Motor neuron (in vitro differentiated cells): Measurements from ENCODE around the gene SETD7. TPM values are rescaled to one million over a fixed set of nuclear protein-coding genes. Genes with fewer than 3 reads are reported as not detected.

Experiments
- ATAC-seq, 8 experiments: fragments of 200-7000 bp; cut with Tn5 transposase; replicated peaks in 6 of 8; 2 replicates each; pipeline ENCODE4 v1.8.0; 2021; ENCODE audit warnings: mild to moderate bottlenecking in 8 of 8, moderate library complexity in 8 of 8
- H3K27ac ChIP-seq, 2 donors: fragments of 250-450 bp; sonication (Bioruptor Pico); 2 replicates each; pipeline ENCODE4 v1.9.0; 2021; ENCODE audit warnings: antibody characterized with exemption in 2 of 2, mild to moderate bottlenecking in 2 of 2, moderate library complexity in 1 of 2
- H3K4me1 ChIP-seq, 2 donors: fragments of 250-450 bp; sonication (Bioruptor Pico); replicated peaks in 1 of 2; 2 replicates each; pipeline ENCODE4 v1.6.1; 2021; ENCODE audit warnings: antibody characterized with exemption in 2 of 2, mild to moderate bottlenecking in 2 of 2, moderate library complexity in 1 of 2
- H3K4me3 ChIP-seq, 5 donors: fragments of 250-450 bp; sonication (Bioruptor Pico); 2 replicates each; pipeline ENCODE4 v1.9.0; 2021; ENCODE audit warnings: antibody characterized with exemption in 5 of 5, mild to moderate bottlenecking in 5 of 5, moderate library complexity in 4 of 5
- WGBS, 10 experiments: fragments of 450-650 bp; shearing (Covaris generic); methylation state at CpG; one replicate each; pipeline ENCODE4 v1.0.0; 2022; 5-methylcytosine and 5-hydroxymethylcytosine counted together
- in situ Hi-C, 9 experiments: fragments of 400-800 bp; cut with MboI; loops; one replicate each; pipeline ENCODE4 v1.15.0; 2021; ENCODE audit warnings: low sequenced_read_pairs in 9 of 9, low pct_unique_long_range_greater_than_20kb in 2 of 9; ENCODE audit not compliant: unreplicated experiment in 9 of 9
- total RNA-seq, 8 experiments: library from RNA; unstranded; fragments of 300-600 nt; gene quantifications; 2 replicates each; pipeline versions ENCODE4 v1.2.3 to v1.2.4, GENCODE V29; 2022

Gene SETD7
- total RNA-seq, 8 experiments from 2014 or later: 11.6 to 51.6 (median 32.7) TPM

- no peak for ATAC-seq
- Histone ChIP-seq H3K4me3 (no peak overlapping the region), H3K27ac (no peak overlapping the region), H3K4me1 (peaks cover 8 to 11% of the 10 kb centered on the region in 2 donors)
- in situ Hi-C loops: no loop called here
- WGBS, 10 experiments: 70 to 100% (median 100%) methylated on average over 1 to 2 of the region's 2 CpGs; no CpG with 5 or more reads in 5 of the 10 experiments
Observed at GRCh38 chr4:139563515-139563914, 7.5 kb upstream of the SETD7 start.

GRCh38 chr4:139562839-139563238 is 6.8 kb upstream of the SETD7 start:
- H3K4me1 ChIP-seq: peaks cover 10 to 11% of the 10 kb centered on the region in 2 donors
- ATAC-seq: no peak

GRCh38 chr4:139562067-139562684 is 6.2 kb upstream of the SETD7 start:
- Histone ChIP-seq H3K4me1 (peaks cover 16% of the 10 kb centered on the region in 2 donors), H3K27ac (no peak overlapping the region), H3K4me3 (no peak overlapping the region)
- ATAC-seq: no peak
- in situ Hi-C loops: no loop called here
- 17 to 83% (median 64%) methylated on average over 1 to 3 of the region's 3 CpGs; no CpG with 5 or more reads in 4 of the 10 experiments for WGBS, 10 experiments

More at GRCh38 chr4:139562839-139563238, 6.8 kb upstream of the SETD7 start:
- H3K27ac ChIP-seq: no peak overlapping the region
- H3K4me3 ChIP-seq: no peak overlapping the region
- in situ Hi-C loops: no loop called here
- WGBS, 10 experiments: 17 to 100% (median 73%) methylated on average over 1 to 3 of the region's 3 CpGs; no CpG with 5 or more reads in 5 of the 10 experiments

GRCh38 chr4:139560406-139561104 is 4.5 kb upstream of the SETD7 start:
- Histone ChIP-seq H3K27ac (no peak overlapping the region), H3K4me3 (no peak overlapping the region), H3K4me1 (peaks cover 16% of the 10 kb centered on the region in 2 donors)
- in situ Hi-C loops: no loop called here
- WGBS, 10 experiments: 17 to 83% (median 33%) methylated on average over 1 to 5 of the region's 6 CpGs; no CpG with 5 or more reads in 3 of the 10 experiments
- peak in 2 of 8 experiments; percentile 9 to 10 for ATAC-seq

GRCh38 chr4:139559687-139560086 is 3.7 kb upstream of the SETD7 start:
- no peak for ATAC-seq
- no peak overlapping the region for H3K4me3 ChIP-seq
- in situ Hi-C loops: no loop called here
- H3K4me1 ChIP-seq: peaks cover 16% of the 10 kb centered on the region in 2 donors
- 37 to 100% (median 96%) methylated on average over 1 to 5 of the region's 6 CpGs; no CpG with 5 or more reads in 1 of the 10 experiments for whole genome bisulfite sequencing, 10 experiments
- H3K27ac ChIP-seq: no peak overlapping the region

- WGBS, 10 experiments: 14 to 90% (median 32%) methylated on average over 1 to 5 of the region's 5 CpGs; no CpG with 5 or more reads in 1 of the 10 experiments
- H3K4me1 ChIP-seq: peaks cover 16 to 19% of the 10 kb centered on the region in 2 donors
- no peak overlapping the region for H3K4me3 ChIP-seq
- in situ Hi-C loops: no loop called here
- ATAC-seq: no peak
- H3K27ac ChIP-seq: no peak overlapping the region
Observed at GRCh38 chr4:139559089-139559479, 3.1 kb upstream of the SETD7 start.

- Histone ChIP-seq H3K27ac (no peak overlapping the region), H3K4me3 (peak overlapping the region in 3 of 5 donors; percentile 61 to 99 (median 93)), H3K4me1 (peaks cover 19 to 25% of the 10 kb centered on the region in 2 donors)
- 33 to 100% (median 77%) methylated on average over 2 to 11 of the region's 12 CpGs; no CpG with 5 or more reads in 2 of the 10 experiments for WGBS, 10 experiments
- ATAC-seq: no peak
- in situ Hi-C loops: no loop called here
Observed at GRCh38 chr4:139558235-139559088, 2.4 kb upstream of the SETD7 start.

GRCh38 chr4:139557556-139558110 is 1.6 kb upstream of the SETD7 start:
- H3K4me1 ChIP-seq: peaks cover 23 to 32% of the 10 kb centered on the region in 2 donors
- WGBS, 10 experiments: 20 to 60% (median 36%) methylated on average over 1 to 3 of the region's 3 CpGs; no CpG with 5 or more reads in 4 of the 10 experiments
- H3K27ac ChIP-seq: no peak overlapping the region
- H3K4me3 ChIP-seq: peak overlapping the region; percentile 59 to 99 (median 85)
- no peak for ATAC-seq
- in situ Hi-C loops: no loop called here

GRCh38 chr4:139556724-139557555 is 921 bp upstream of the SETD7 start:
- in situ Hi-C loops: no loop called here
- H3K4me1 ChIP-seq: peaks cover 27 to 37% of the 10 kb centered on the region in 2 donors
- peak in 7 of 8 experiments; percentile 0 to 54 (median 45) for ATAC-seq
- 0 to 9% (median 0%) methylated on average over 1 to 18 of the region's 58 CpGs; no CpG with 5 or more reads in 2 of the 10 experiments for WGBS, 10 experiments
- H3K27ac ChIP-seq: peak overlapping the region; percentile 81 to 89
- H3K4me3 ChIP-seq: peak overlapping the region; percentile 59 to 99 (median 85)

- in situ Hi-C loops: no loop called here
- peaks cover 27 to 38% of the 10 kb centered on the region in 2 donors for H3K4me1 ChIP-seq
- no CpG with 5 or more reads among the region's 49 CpGs for WGBS, 10 experiments
- peak overlapping the region; percentile 81 to 89 for H3K27ac ChIP-seq
- peak; percentile 11 to 49 (median 26) for ATAC-seq
- peak overlapping the region; percentile 59 to 99 (median 85) for H3K4me3 ChIP-seq
Observed at GRCh38 chr4:139555705-139556070, 331 bp downstream of the SETD7 start.

GRCh38 chr4:139554893-139555704 is 920 bp downstream of the SETD7 start:
- Histone ChIP-seq H3K27ac (peak overlapping the region; percentile 81 to 89), H3K4me3 (peak overlapping the region; percentile 59 to 99 (median 85)), H3K4me1 (peaks cover 22 to 36% of the 10 kb centered on the region in 2 donors)
- peak; percentile 54 to 72 (median 67) for ATAC-seq
- in situ Hi-C loops: no loop called here
- WGBS, 10 experiments: 0 to 22% (median 6%) methylated on average over 4 to 21 of the region's 57 CpGs; no CpG with 5 or more reads in 1 of the 10 experiments
